Ascending aorta (tissue), 2 donors: Measurements from ENCODE around the gene CHD9NB. TPM values are rescaled to one million over a fixed set of nuclear protein-coding genes. Genes with fewer than 3 reads are reported as not detected.

ENCODE experiments used
- DNase-seq, 2 donors: peaks; one replicate each; pipeline ENCODE4 v3.0.0-alpha.2; 2019; ENCODE audit warnings: low spot score in 2 of 2
- H3K27ac ChIP-seq, 2 donors: fragments of 200-600 bp; sonication (generic); one replicate each; pipeline ENCODE4 v1.5.1; 2016 to 2017; ENCODE audit warnings: mild to moderate bottlenecking in 1 of 2
- H3K27me3 ChIP-seq: fragments of 200-600 bp; sonication (generic); one replicate; pipeline ENCODE4 v1.5.1; 2017
- H3K36me3 ChIP-seq, 2 donors: fragments of 200-600 bp; sonication (generic); one replicate each; pipeline ENCODE4 v1.5.1; 2016
- H3K4me1 ChIP-seq, 2 donors: fragments of 200-600 bp; sonication (generic); one replicate each; pipeline ENCODE4 v1.5.1; 2016 to 2017; ENCODE audit warnings: mild to moderate bottlenecking in 1 of 2
- H3K4me3 ChIP-seq, 2 donors: fragments of 200-600 bp; sonication (generic); one replicate each; pipeline ENCODE4 v1.5.1; 2016 to 2017; ENCODE audit warnings: mild to moderate bottlenecking in 1 of 2
- H3K9me3 ChIP-seq, 2 donors: fragments of 200-600 bp; sonication (generic); one replicate each; pipeline ENCODE4 v1.5.1; 2016
- intact Hi-C: fragments of 100-400 bp; cut with DNase I; formaldehyde crosslinking; loops from one replicate; pipeline ENCODE4 v1.15.1; 2023
- total RNA-seq: library from RNA; depleted of rRNA; stranded (reverse); fragments of >200 nt; gene quantifications from one replicate; pipeline ENCODE4 v1.1.0, GENCODE V29; 2016
- TF ChIP-seq, protein P1 (sequence below), 3 experiments: fragments of 200-600 bp in 2 of 3; fragments of 450-650 bp in 1 of 3; sonication (generic) in 2 of 3; IDR thresholded peaks; one replicate each; pipeline ENCODE4 v1.5.1; 2016 to 2019; ENCODE audit warnings: antibody characterized with exemption in 3 of 3, mild to moderate bottlenecking in 1 of 3, moderate library complexity in 1 of 3

Gene CHD9NB
- total RNA-seq, 1 donor from 2014 or later, result 0.43 TPM

DNA sequence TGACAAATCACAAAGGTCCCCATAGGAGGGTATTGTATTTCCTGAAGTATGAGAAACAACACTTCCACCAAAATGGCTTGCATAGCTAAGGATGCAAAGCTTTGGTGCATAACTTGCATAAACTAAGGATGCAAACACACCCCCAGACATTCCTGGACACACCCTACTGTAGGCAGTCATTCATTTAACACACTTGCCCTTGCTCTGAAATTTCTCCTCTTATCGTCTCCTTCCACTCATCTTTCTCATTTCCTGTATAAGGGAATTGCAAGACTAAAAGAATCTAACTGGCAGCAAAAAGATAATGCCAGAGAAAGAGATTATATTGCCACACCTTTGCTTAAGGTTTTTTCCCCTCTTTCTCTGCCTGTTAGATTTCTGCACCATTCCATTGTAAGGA is 30.4 kb upstream of the CHD9NB start:
- Histone ChIP-seq H3K27me3 (no peaks in the 10 kb centered on the region), H3K27ac (no peak overlapping the region), H3K36me3 (no peaks in the 10 kb centered on the region), H3K4me3 (no peak overlapping the region), H3K9me3 (no peaks in the 10 kb centered on the region), H3K4me1 (peaks cover 5 to 53% of the 10 kb centered on the region in 2 donors)
- TF ChIP-seq, protein P1, sequence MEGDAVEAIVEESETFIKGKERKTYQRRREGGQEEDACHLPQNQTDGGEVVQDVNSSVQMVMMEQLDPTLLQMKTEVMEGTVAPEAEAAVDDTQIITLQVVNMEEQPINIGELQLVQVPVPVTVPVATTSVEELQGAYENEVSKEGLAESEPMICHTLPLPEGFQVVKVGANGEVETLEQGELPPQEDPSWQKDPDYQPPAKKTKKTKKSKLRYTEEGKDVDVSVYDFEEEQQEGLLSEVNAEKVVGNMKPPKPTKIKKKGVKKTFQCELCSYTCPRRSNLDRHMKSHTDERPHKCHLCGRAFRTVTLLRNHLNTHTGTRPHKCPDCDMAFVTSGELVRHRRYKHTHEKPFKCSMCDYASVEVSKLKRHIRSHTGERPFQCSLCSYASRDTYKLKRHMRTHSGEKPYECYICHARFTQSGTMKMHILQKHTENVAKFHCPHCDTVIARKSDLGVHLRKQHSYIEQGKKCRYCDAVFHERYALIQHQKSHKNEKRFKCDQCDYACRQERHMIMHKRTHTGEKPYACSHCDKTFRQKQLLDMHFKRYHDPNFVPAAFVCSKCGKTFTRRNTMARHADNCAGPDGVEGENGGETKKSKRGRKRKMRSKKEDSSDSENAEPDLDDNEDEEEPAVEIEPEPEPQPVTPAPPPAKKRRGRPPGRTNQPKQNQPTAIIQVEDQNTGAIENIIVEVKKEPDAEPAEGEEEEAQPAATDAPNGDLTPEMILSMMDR (IDR thresholded peaks at IDR 0.05), result no peak
- intact Hi-C loops, result no loop called here
- no peak for DNase-seq

DNA sequence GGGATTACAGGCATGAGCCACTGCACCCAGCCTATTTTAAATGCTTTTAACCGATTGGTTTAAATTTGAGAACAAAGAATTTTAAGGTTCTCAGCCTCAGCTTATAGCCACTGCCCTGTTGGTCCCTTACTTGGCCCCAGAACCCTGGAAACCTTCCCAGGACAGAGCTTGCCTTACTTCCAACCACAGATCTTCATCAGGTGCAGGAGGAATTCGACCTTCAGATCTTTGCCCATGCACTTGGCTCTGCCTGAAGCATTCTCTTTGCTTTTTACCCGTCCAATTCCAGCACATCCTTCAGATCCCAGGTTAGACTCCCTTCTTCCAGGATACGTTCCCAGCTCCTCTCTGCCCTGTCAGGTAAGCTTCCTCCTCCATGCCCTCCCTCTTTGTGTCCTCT is 29.8 kb upstream of the CHD9NB start:
- intact Hi-C loops, result no loop called here

DNA sequence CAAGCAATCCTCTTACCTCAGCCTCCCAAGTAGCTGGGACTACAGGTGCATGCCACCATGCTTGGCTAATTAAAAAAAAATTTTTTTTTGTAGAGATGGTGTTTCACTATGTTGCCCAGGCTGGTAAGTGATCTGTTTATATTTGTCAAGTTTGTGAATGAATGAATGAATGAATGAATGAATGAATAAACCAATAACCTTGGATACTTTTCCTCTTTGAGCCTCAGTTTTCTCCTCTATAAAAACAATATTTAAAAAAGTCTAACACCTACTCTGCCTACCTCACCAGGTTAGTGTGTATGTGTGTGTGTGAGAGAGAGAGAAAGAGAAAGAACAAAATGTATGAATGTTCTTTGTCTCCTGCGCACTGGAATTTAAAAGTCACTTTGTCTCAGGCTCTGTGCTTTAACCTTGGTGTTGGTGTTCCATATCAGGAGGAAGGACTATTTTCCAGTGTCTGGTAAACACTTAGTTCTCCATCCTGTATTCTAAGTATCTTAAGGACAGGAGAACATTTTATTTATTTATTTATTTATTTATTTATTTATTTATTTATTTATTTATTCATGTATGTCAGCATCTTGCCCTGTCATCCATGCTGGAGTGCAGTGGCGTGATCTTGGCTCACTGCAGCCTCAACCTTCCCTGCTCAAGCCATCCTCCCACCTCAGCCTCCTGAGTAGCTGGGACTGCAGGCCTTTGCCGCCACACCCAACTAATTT is 29.1 kb upstream of the CHD9NB start:
- intact Hi-C loops, result loop anchor here (2.0 kb wide), 1 partner anchor 27 kb away; the partner anchor contains the start of gene CHD9
- peaks cover 5 to 51% of the 10 kb centered on the region in 2 donors for H3K4me1 ChIP-seq
- H3K27ac ChIP-seq, result peak overlapping the region; percentile 80 to 89
- H3K36me3 ChIP-seq, result no peaks in the 10 kb centered on the region
- no peaks in the 10 kb centered on the region for H3K9me3 ChIP-seq
- DNase-seq, result no peak
- H3K27me3 ChIP-seq, result no peaks in the 10 kb centered on the region
- no peak overlapping the region for H3K4me3 ChIP-seq
- TF ChIP-seq, protein P1 (IDR thresholded peaks at IDR 0.05), result no peak

More for the DNA sequence above, 29.8 kb upstream of the CHD9NB start:
- H3K27ac ChIP-seq, result no peak overlapping the region
- no peaks in the 10 kb centered on the region for H3K9me3 ChIP-seq
- TF ChIP-seq, protein P1 (IDR thresholded peaks at IDR 0.05), result no peak
- DNase-seq, result no peak
- H3K4me1 ChIP-seq, result peaks cover 5 to 53% of the 10 kb centered on the region in 2 donors
- H3K4me3 ChIP-seq, result no peak overlapping the region
- H3K36me3 ChIP-seq, result no peaks in the 10 kb centered on the region
- no peaks in the 10 kb centered on the region for H3K27me3 ChIP-seq

DNA sequence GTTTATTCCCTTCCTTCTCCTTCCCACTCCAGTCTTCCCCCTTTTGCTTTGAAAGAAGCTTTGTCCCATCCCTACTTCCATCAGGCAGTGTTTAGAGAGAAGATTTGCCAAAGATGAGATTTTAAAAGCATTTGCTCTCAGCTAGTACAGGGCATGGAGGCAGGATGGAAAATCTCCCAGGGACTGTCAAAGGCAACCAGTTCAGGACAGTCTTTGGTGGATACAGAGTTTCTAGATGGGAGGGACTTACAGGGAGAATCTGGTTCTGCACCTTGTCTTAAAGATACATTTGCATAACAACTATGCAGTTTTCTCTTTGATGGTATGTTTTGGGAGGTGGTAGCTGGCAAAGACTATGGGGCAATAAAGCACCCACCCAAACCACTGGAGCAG is 28.3 kb upstream of the CHD9NB start:
- H3K27me3 ChIP-seq, result no peaks in the 10 kb centered on the region
- peak overlapping the region; percentile 80 to 89 for H3K27ac ChIP-seq
- no peaks in the 10 kb centered on the region for H3K9me3 ChIP-seq
- no peak for DNase-seq
- TF ChIP-seq, protein P1 (IDR thresholded peaks at IDR 0.05), result no peak
- peak overlapping the region in 1 of 2 donors; percentile 39 for H3K4me3 ChIP-seq
- intact Hi-C loops, result loop anchor here (2.0 kb wide), 1 partner anchor 26 kb away; the partner anchor contains the start of gene CHD9
- peaks cover 5 to 43% of the 10 kb centered on the region in 2 donors for H3K4me1 ChIP-seq
- H3K36me3 ChIP-seq, result no peaks in the 10 kb centered on the region

DNA sequence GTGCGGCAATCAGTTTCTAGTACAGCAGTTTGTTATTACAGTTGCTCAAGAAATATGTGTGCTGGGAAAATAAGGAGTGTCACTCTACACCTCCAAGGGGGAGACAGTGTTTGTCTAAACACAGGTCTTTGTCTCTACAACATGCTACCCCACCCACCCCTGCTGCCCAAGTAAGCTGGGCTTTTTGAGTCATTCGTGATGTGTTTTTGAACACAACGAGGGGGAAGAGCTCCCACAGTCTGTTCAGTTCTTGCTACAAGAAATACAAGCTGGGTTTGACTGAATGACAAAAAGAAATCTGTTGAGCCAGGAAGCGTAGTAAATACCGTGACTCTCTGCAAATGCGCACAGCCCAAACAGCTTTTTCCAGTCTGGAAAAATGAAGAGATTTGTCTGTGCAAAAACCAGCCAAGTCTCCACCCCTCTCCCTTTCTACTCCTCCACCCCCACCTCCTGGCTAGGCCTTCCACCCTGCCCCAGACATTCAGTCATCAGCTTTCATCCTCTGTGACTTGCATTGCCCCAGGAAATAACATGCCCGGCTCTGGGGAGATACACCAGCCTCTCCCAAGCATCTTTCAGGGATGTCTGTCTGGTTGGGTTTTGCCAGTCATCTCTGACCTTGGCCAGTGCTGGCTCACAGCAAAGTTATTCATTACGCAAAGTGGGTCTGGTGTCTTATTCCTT is 27.8 kb upstream of the CHD9NB start:
- no peaks in the 10 kb centered on the region for H3K27me3 ChIP-seq
- intact Hi-C loops, result loop anchor here (2.0 kb wide), 1 partner anchor 26 kb away; the partner anchor contains the start of gene CHD9
- no peaks in the 10 kb centered on the region for H3K9me3 ChIP-seq
- peaks cover 5 to 37% of the 10 kb centered on the region in 2 donors for H3K4me1 ChIP-seq
- TF ChIP-seq, protein P1 (IDR thresholded peaks at IDR 0.05), result no peak
- DNase-seq, result peak in 1 of 2 donors; percentile 82
- peak overlapping the region; percentile 80 to 89 for H3K27ac ChIP-seq
- no peaks in the 10 kb centered on the region for H3K36me3 ChIP-seq
- peak overlapping the region; percentile 32 to 39 for H3K4me3 ChIP-seq
